Camera-type eye (tissue), 1 donor: ENCODE results near the gene PCDHGB1. TPM values are rescaled to one million over a fixed set of nuclear protein-coding genes. Genes with fewer than 3 reads are reported as not detected.

Source experiments
- total RNA-seq: library from RNA; depleted of rRNA; stranded (reverse); fragments of >200 nt; gene quantifications from one replicate; pipeline ENCODE4 v1.2.3, GENCODE V29; 2014

PCDHGB1 gene
- 10.9 TPM for total RNA-seq

GRCh38 chr5:141349917-141350619 is at the start of gene PCDHGB1:
Gene PCDHGB1 (plus strand): TSS chr5:141350099. CDS start chr5:141350261, 162 bp downstream.

GRCh38 chr5:141303756-141304155 is 46.1 kb upstream of the PCDHGB1 start, which contains the start of gene SLC25A2:
Gene SLC25A2 (minus strand): TSS chr5:141304049. CDS start chr5:141303865, 184 bp downstream.

GRCh38 chr5:141320225-141321169 is 29.4 kb upstream of the PCDHGB1 start, which contains the start of gene TAF7:
Gene TAF7 (minus strand): TSS chr5:141320784. CDS start chr5:141320044, 740 bp downstream.

GRCh38 chr5:141330299-141331080 is 19.4 kb upstream of the PCDHGB1 start, which contains the start of gene PCDHGA1:
Gene PCDHGA1 (plus strand): TSS chr5:141330514.

GRCh38 chr5:141338538-141339306 is 11.2 kb upstream of the PCDHGB1 start, which contains the start of gene PCDHGA2:
Gene PCDHGA2 (plus strand): TSS chr5:141338760.

GRCh38 chr5:141343242-141343952 is 6.5 kb upstream of the PCDHGB1 start, which contains the start of gene PCDHGA3:
Gene PCDHGA3 (plus strand): TSS chr5:141343829. CDS start chr5:141344034, 205 bp downstream.

GRCh38 chr5:141354900-141355469 is 5.1 kb downstream of the PCDHGB1 start, which contains the start of gene PCDHGA4:
Gene PCDHGA4 (plus strand): TSS chr5:141355021. CDS start chr5:141355108, 87 bp downstream.

GRCh38 chr5:141359790-141360426 is 10.0 kb downstream of the PCDHGB1 start, which contains the start of gene PCDHGB2:
Gene PCDHGB2 (plus strand): TSS chr5:141359994. CDS start chr5:141360136, 142 bp downstream.

GRCh38 chr5:141363952-141364660 is 14.2 kb downstream of the PCDHGB1 start, which contains the start of gene PCDHGA5:
Gene PCDHGA5 (plus strand): TSS chr5:141364162. CDS start chr5:141364331, 169 bp downstream.

GRCh38 chr5:141369994-141370848 is 20.3 kb downstream of the PCDHGB1 start, which contains the start of gene PCDHGB3:
Gene PCDHGB3 (plus strand): TSS chr5:141370242. CDS start chr5:141370395, 153 bp downstream.

GRCh38 chr5:141373673-141374317 is 23.9 kb downstream of the PCDHGB1 start, which contains the start of gene PCDHGA6:
Gene PCDHGA6 (plus strand): TSS chr5:141373891. CDS start chr5:141374084, 193 bp downstream.

GRCh38 chr5:141382469-141383294 is 32.8 kb downstream of the PCDHGB1 start, which contains the start of gene PCDHGA7:
Gene PCDHGA7 (plus strand): TSS chr5:141382742. CDS start chr5:141382900, 158 bp downstream.

GRCh38 chr5:141387557-141388311 is 37.8 kb downstream of the PCDHGB1 start, which contains the start of gene PCDHGB4:
Gene PCDHGB4 (plus strand): TSS chr5:141387698. CDS start chr5:141387885, 187 bp downstream.

GRCh38 chr5:141392429-141393198 is 42.7 kb downstream of the PCDHGB1 start, which contains the start of gene PCDHGA8:
Gene PCDHGA8 (plus strand): TSS chr5:141392633. CDS start chr5:141392814, 181 bp downstream.

